ENCODE results near the gene TMEM271. TPM values are rescaled to one million over a fixed set of nuclear protein-coding genes. Genes with fewer than 3 reads are reported as not detected.

TMEM271 gene
- total and polyA plus RNA-seq, 10 of the 15 experiments (the other 5 are each of a cell fraction or from before 2014, with no cell fraction given), result not detected

GRCh38 chr4:534576-535151 is 41.4 kb downstream of the TMEM271 start:
- POLR2A ChIA-PET, result no interaction called here
- BruUV-seq (replicated peaks), result no TSS peak
- DNase-seq (ENCODE audit: low read depth, low spot score), result no peak

GRCh38 chr4:534101-534575 is 42.0 kb downstream of the TMEM271 start:
- Histone ChIP-seq H3K79me2 (ENCODE audit: control insufficient read depth, insufficient read depth, low read length) (no peaks in the 10 kb centered on the region), H3K4me2 (ENCODE audit: control insufficient read depth, insufficient read depth) (no peak overlapping the region), H3K27me3 (replicated peaks in 1 of 2; ENCODE audit: control insufficient read depth in 2 of 2, insufficient read depth in 2 of 2, low read length in 1 of 2) (no peaks in the 10 kb centered on the region), H3K36me3 (ENCODE audit: control insufficient read depth in 2 of 2, insufficient read depth in 2 of 2, low read length in 1 of 2) (peaks cover 3 to 16% of the 10 kb centered on the region in 2 experiments; a peak in 3 of 4 replicates), H3K9me3 (replicated peaks; ENCODE audit: control insufficient read depth, insufficient read depth, low read length) (peaks cover 3% of the 10 kb centered on the region; the same call in 2 of the 3 replicates), H3K4me1 (ENCODE audit: control insufficient read depth, insufficient read depth, low read length) (no peaks in the 10 kb centered on the region), H3K4me3 (no peak overlapping the region), H4K20me1 (ENCODE audit: control insufficient read depth, insufficient read depth) (no peaks in the 10 kb centered on the region), H3K9ac (ENCODE audit: control insufficient read depth, insufficient read depth, low read length) (no peak overlapping the region), H3K27ac (ENCODE audit: control insufficient read depth, insufficient read depth) (no peak overlapping the region), H2AFZ (ENCODE audit: control insufficient read depth, low read depth, low read length) (no peak overlapping the region)
- ATAC-seq (no peak), FAIRE-seq (no peak), DNase-seq (ENCODE audit: low read depth, low spot score) (no peak)
- in situ Hi-C loops (cut with MboI) (no loop called here), intact Hi-C loops (cut with micrococcal nuclease; ENCODE audit: unreplicated experiment) (no loop called here)
- ChIA-PET SMC1A (ENCODE audit: uncharacterized antibody, unreplicated experiment) (no interaction called here), CTCF (no interaction called here), POLR2A (no interaction called here), RAD21 (ENCODE audit: unreplicated experiment) (no interaction called here)
- no TSS peak for BruUV-seq (replicated peaks)
- 90% methylated on average over 20 of the region's 21 CpGs for WGBS (ENCODE audit: insufficient coverage, insufficient replicate concordance, low lambda C conversion rate, missing lambda C conversion rate)
- TF ChIP-seq LARP7 (IDR thresholded peaks at IDR 0.05) (no peak), ZNF24 (IDR thresholded peaks at IDR 0.05) (no peak), TCF3 (IDR thresholded peaks at IDR 0.05; ENCODE audit: borderline replicate concordance, insufficient read depth, low read depth, low read length) (no peak), RAD21 (IDR thresholded peaks at IDR 0.05; ENCODE audit: insufficient read depth, low read depth, low read length) (no peak), CTCF (IDR thresholded peaks at IDR 0.05 in 2 of 3, conservative IDR thresholded peaks at IDR 0.05 in 1 of 3; ENCODE audit: control insufficient read depth in 2 of 3, extremely low read depth in 1 of 3, insufficient read depth in 1 of 3, low read depth in 3 of 3, low read length in 3 of 3) (no peak), NBN (IDR thresholded peaks at IDR 0.05) (no peak), SREBF2 (IDR thresholded peaks at IDR 0.05; ENCODE audit: low read length) (no peak), ATF2 (IDR thresholded peaks at IDR 0.05; ENCODE audit: low read length) (no peak)

More at GRCh38 chr4:534576-535151, 41.4 kb downstream of the TMEM271 start:
- 95% methylated on average over 18 of the region's 22 CpGs for WGBS (ENCODE audit: insufficient coverage, insufficient replicate concordance, low lambda C conversion rate, missing lambda C conversion rate)
- H3K9ac ChIP-seq (ENCODE audit: control insufficient read depth, insufficient read depth, low read length), result no peak overlapping the region
- H2AFZ ChIP-seq (ENCODE audit: control insufficient read depth, low read depth, low read length), result no peak overlapping the region
- no peaks in the 10 kb centered on the region for H3K27me3 ChIP-seq (replicated peaks in 1 of 2; ENCODE audit: control insufficient read depth in 2 of 2, insufficient read depth in 2 of 2, low read length in 1 of 2)
- H3K9me3 ChIP-seq (replicated peaks; ENCODE audit: control insufficient read depth, insufficient read depth, low read length), result peaks cover 3% of the 10 kb centered on the region; the same call in 2 of the 3 replicates
- peaks cover 3 to 16% of the 10 kb centered on the region in 2 experiments; a peak in 3 of 4 replicates for H3K36me3 ChIP-seq (ENCODE audit: control insufficient read depth in 2 of 2, insufficient read depth in 2 of 2, low read length in 1 of 2)
- no peaks in the 10 kb centered on the region for H4K20me1 ChIP-seq (ENCODE audit: control insufficient read depth, insufficient read depth)
- TF ChIP-seq BCL3 (IDR thresholded peaks at IDR 0.05; ENCODE audit: borderline replicate concordance, insufficient read depth, low read depth, low read length, poor library complexity, severe bottlenecking) (no peak), SUZ12 (IDR thresholded peaks at IDR 0.05; ENCODE audit: unreplicated experiment) (no peak), SMC3 (IDR thresholded peaks at IDR 0.05; ENCODE audit: borderline replicate concordance, low read length) (no peak), TCF3 (IDR thresholded peaks at IDR 0.05; ENCODE audit: borderline replicate concordance, insufficient read depth, low read depth, low read length) (no peak), MYC (IDR thresholded peaks at IDR 0.05; ENCODE audit: insufficient read depth, insufficient read length, insufficient replicate concordance, low read length, severe bottlenecking) (no peak)
- no peaks in the 10 kb centered on the region for H3K4me1 ChIP-seq (ENCODE audit: control insufficient read depth, insufficient read depth, low read length)
- H3K79me2 ChIP-seq (ENCODE audit: control insufficient read depth, insufficient read depth, low read length), result no peaks in the 10 kb centered on the region
- no peak overlapping the region for H3K27ac ChIP-seq (ENCODE audit: control insufficient read depth, insufficient read depth)
- H3K4me2 ChIP-seq (ENCODE audit: control insufficient read depth, insufficient read depth), result no peak overlapping the region
- H3K4me3 ChIP-seq, result no peak overlapping the region
- in situ Hi-C loops (cut with MboI) (no loop called here), intact Hi-C loops (cut with micrococcal nuclease; ENCODE audit: unreplicated experiment) (no loop called here)
- FAIRE-seq, result no peak
- ChIA-PET RAD21 (ENCODE audit: unreplicated experiment) (no interaction called here), CTCF (interaction anchor here (0.6 kb wide), 1 partner anchor 287 kb away, joined by 3 read pairs; no protein-coding TSS in a partner anchor), SMC1A (ENCODE audit: uncharacterized antibody, unreplicated experiment) (no interaction called here)
- no peak for ATAC-seq
